ENCODE measurements around the gene C11orf86.

DNA sequence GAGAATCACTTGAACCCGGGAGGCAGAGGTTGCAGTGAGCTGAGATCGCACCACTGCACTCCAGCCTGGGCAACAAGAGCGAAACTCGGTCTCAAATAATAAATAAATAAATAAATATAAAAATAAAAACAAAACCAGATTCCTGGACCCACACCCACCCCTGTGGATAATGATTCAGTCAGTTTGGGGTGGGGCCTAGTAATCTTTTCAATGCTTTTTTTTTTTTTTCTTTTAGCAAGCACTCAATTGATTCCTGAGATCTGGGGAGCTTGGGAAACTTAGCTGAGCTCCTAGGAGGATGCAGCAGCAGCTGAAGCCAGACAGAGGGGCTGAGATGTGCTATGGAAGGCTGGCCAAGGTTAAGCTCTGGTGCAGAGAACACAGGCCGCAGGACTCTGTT is 12.3 kb upstream of the C11orf86 start:
- TF ChIP-seq RAD21 (IDR thresholded peaks at IDR 0.05; ENCODE audit: low read depth): no peak
- TF ChIP-seq CEBPB (IDR thresholded peaks at IDR 0.05): no peak
- TF ChIP-seq, protein P1, sequence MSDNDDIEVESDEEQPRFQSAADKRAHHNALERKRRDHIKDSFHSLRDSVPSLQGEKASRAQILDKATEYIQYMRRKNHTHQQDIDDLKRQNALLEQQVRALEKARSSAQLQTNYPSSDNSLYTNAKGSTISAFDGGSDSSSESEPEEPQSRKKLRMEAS (IDR thresholded peaks at IDR 0.05): no peak
- no peak for TF ChIP-seq TEAD4 (IDR thresholded peaks at IDR 0.05)
- TF ChIP-seq EP300 (IDR thresholded peaks at IDR 0.05; ENCODE audit: borderline replicate concordance): no peak
- TF ChIP-seq, protein P2, sequence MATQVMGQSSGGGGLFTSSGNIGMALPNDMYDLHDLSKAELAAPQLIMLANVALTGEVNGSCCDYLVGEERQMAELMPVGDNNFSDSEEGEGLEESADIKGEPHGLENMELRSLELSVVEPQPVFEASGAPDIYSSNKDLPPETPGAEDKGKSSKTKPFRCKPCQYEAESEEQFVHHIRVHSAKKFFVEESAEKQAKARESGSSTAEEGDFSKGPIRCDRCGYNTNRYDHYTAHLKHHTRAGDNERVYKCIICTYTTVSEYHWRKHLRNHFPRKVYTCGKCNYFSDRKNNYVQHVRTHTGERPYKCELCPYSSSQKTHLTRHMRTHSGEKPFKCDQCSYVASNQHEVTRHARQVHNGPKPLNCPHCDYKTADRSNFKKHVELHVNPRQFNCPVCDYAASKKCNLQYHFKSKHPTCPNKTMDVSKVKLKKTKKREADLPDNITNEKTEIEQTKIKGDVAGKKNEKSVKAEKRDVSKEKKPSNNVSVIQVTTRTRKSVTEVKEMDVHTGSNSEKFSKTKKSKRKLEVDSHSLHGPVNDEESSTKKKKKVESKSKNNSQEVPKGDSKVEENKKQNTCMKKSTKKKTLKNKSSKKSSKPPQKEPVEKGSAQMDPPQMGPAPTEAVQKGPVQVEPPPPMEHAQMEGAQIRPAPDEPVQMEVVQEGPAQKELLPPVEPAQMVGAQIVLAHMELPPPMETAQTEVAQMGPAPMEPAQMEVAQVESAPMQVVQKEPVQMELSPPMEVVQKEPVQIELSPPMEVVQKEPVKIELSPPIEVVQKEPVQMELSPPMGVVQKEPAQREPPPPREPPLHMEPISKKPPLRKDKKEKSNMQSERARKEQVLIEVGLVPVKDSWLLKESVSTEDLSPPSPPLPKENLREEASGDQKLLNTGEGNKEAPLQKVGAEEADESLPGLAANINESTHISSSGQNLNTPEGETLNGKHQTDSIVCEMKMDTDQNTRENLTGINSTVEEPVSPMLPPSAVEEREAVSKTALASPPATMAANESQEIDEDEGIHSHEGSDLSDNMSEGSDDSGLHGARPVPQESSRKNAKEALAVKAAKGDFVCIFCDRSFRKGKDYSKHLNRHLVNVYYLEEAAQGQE (IDR thresholded peaks at IDR 0.05; ENCODE audit: low read depth): no peak

All from Ishikawa (cell line).